ENCODE measurements around the gene CCDC9. TPM values are rescaled to one million over a fixed set of nuclear protein-coding genes. Genes with fewer than 3 reads are reported as not detected.

CCDC9 gene
- total and polyA plus RNA-seq, 2 of the 8 experiments (the other 6 are each of a cell fraction or from before 2014, with no cell fraction given): 3.7 to 29.8 TPM

- ChIA-PET POLR2A (ENCODE audit: partially characterized antibody) (interaction anchor here (0.8 to 3.6 kb wide), 12 partner anchors 10 to 144 kb away, joined by 3 to 50 read pairs (median 7); partner anchors contain the start of genes INAFM1, SAE1 and ZC3H4), CTCF (ENCODE audit: partially characterized antibody) (interaction anchor here (1.0 to 6.4 kb wide), 2 partner anchors 12 to 13 kb away, joined by 6 to 74 read pairs; no protein-coding TSS in a partner anchor)
- Histone ChIP-seq H3K9ac (replicated peaks in 1 of 4; ENCODE audit: extremely low read depth in 1 of 4, low read depth in 3 of 4, low read length in 3 of 4) (peak overlapping the region; percentile 42 to 90 (median 66)), H3K36me3 (ENCODE audit: control insufficient read depth in 2 of 4, insufficient read depth in 4 of 4, low read length in 3 of 4) (peaks cover 5 to 31% (median 14%) of the 10 kb centered on the region in 4 experiments; a peak in 7 of 8 replicates), H3K4me3 (ENCODE audit: extremely low read depth in 1 of 4, insufficient read depth in 2 of 4, low read depth in 3 of 4, low read length in 4 of 4) (peak overlapping the region; percentile 62 to 85 (median 78)), H3K27ac (ENCODE audit: low read depth, low read length) (peak overlapping the region; percentile 67; the same call in 1 of the 2 replicates), H3K79me1 (ENCODE audit: low read depth, low read length) (peaks cover 5% of the 10 kb centered on the region), H3K18ac (ENCODE audit: extremely low read depth, low read length) (peak overlapping the region; percentile 87; the same call in 1 of the 2 replicates), H3K4me1 (replicated peaks in 1 of 4; ENCODE audit: control insufficient read depth in 3 of 4, insufficient read depth in 4 of 4, low read length in 3 of 4) (peaks cover 0 to 8% (median 6%) of the 10 kb centered on the region in 4 experiments; a peak in 6 of 7 replicates), H2BK20ac (ENCODE audit: low read length) (no peak overlapping the region), H4K5ac (ENCODE audit: insufficient read length, low read depth, low read length) (peak overlapping the region; percentile 20), H3K14ac (ENCODE audit: insufficient read length) (no peak overlapping the region), H3K23ac (ENCODE audit: insufficient read length) (no peak overlapping the region), H3K4ac (replicated peaks; ENCODE audit: insufficient read length, low read depth, low read length) (no peak overlapping the region), H2BK15ac (ENCODE audit: low read length) (peak overlapping the region; percentile 88; the same call in 1 of the 2 replicates), H4K20me1 (replicated peaks in 1 of 2; ENCODE audit: control insufficient read depth in 1 of 2, insufficient read depth in 2 of 2, low read length in 2 of 2) (peaks cover 0 to 8% of the 10 kb centered on the region in 2 experiments), H2AK5ac (ENCODE audit: low read depth, low read length) (peak overlapping the region; percentile 86), H3K79me2 (ENCODE audit: control insufficient read depth in 1 of 2, insufficient read depth in 2 of 2, low read length in 2 of 2) (peaks cover 0 to 15% of the 10 kb centered on the region in 2 experiments; a peak in 2 of 4 replicates), H3K9me3 (ENCODE audit: insufficient read depth in 2 of 2, low read depth in 1 of 2, low read length in 1 of 2) (no peaks in the 10 kb centered on the region), H2BK5ac (ENCODE audit: low read depth, low read length) (peak overlapping the region; percentile 91), H3K23me2 (ENCODE audit: low read depth, low read length) (peaks cover 9% of the 10 kb centered on the region), H2AFZ (ENCODE audit: low read length) (no peak overlapping the region), H4K8ac (ENCODE audit: extremely low read depth, insufficient read depth, low read length) (peak overlapping the region; percentile 75; the same call in 1 of the 2 replicates), H2BK120ac (replicated peaks; ENCODE audit: low read depth, low read length) (no peak overlapping the region), H3K27me3 (replicated peaks in 1 of 4; ENCODE audit: control insufficient read depth in 3 of 4, extremely low read depth in 1 of 4, insufficient read depth in 3 of 4, low read length in 3 of 4) (no peaks in the 10 kb centered on the region), H3K4me2 (ENCODE audit: insufficient read depth in 1 of 2, low read depth in 2 of 2, low read length in 2 of 2) (peak overlapping the region; percentile 86 to 94), H2BK12ac (ENCODE audit: low read depth, low read length) (peak overlapping the region; percentile 90), H4K91ac (replicated peaks; ENCODE audit: insufficient read length, low read length) (no peak overlapping the region), H3K56ac (replicated peaks; ENCODE audit: insufficient read length, low read depth, low read length) (peak overlapping the region; percentile 5)
- WGBS, 2 experiments (ENCODE audit: extremely low coverage in 1 of 2, insufficient coverage in 1 of 2, insufficient read length in 1 of 2, insufficient replicate concordance in 2 of 2, low coverage in 1 of 2, low lambda C conversion rate in 2 of 2, missing lambda C conversion rate in 1 of 2): 14% methylated on average over 24 of the region's 29 CpGs; no CpG with 5 or more reads in 1 of the 2 experiments
- DNase-seq (ENCODE audit: low read depth in 1 of 2, low spot score in 2 of 2): no peak
- FAIRE-seq: no peak
- TF ChIP-seq MAX (IDR thresholded peaks at IDR 0.05): no peak
- TF ChIP-seq SP1 (IDR thresholded peaks at IDR 0.05; ENCODE audit: low read depth, low read length): 0 out of 2 replicates have a peak, but pooled peaks have one; percentile 3
- peak; percentile 23; the same call in 1 of the 2 replicates for TF ChIP-seq SP4 (IDR thresholded peaks at IDR 0.05; ENCODE audit: low read length)
Observed at GRCh38 chr19:47257411-47258169, 1.3 kb downstream of the CCDC9 start.

Measured in H1 (cell line).